HepG2 (cell line): ENCODE measurements around the gene MRNIP. TPM values are rescaled to one million over a fixed set of nuclear protein-coding genes. Genes with fewer than 3 reads are reported as not detected.

Experiments used
- AGO1 ChIP-seq: fragments of 200-400 bp; formaldehyde crosslinking; IDR thresholded peaks from 2 replicates; pipeline ENCODE4 v1.6.1; 2017; ENCODE audit warnings: mild to moderate bottlenecking, low read depth, low read length, moderate library complexity; ENCODE audit not compliant: poor library complexity, severe bottlenecking
- HCFC1 ChIP-seq: fragments of 150-350 bp; IDR thresholded peaks from 2 replicates; pipeline ENCODE4 v1.6.1; 2014; ENCODE audit warnings: low read depth, low read length
- KDM2A ChIP-seq: sonication (generic); formaldehyde crosslinking; IDR thresholded peaks from 2 replicates; pipeline ENCODE4 v1.4.0; 2020; ENCODE audit warnings: low read depth, missing genetic modification reagents, borderline replicate concordance
- MYC ChIP-seq: sonication (generic); formaldehyde crosslinking; IDR thresholded peaks from 2 replicates; pipeline ENCODE4 v1.9.0; 2021; ENCODE audit warnings: missing genetic modification reagents, borderline replicate concordance
- POGZ ChIP-seq: sonication (generic); formaldehyde crosslinking; IDR thresholded peaks from 2 replicates; pipeline ENCODE4 v1.4.0; 2020; ENCODE audit warnings: mild to moderate bottlenecking, missing genetic modification reagents
- SPEN ChIP-seq: sonication (generic); formaldehyde crosslinking; IDR thresholded peaks from 2 replicates; pipeline ENCODE4 v1.5.1; 2020; ENCODE audit warnings: low read depth, mild to moderate bottlenecking, missing genetic modification reagents
- ZFX ChIP-seq: sonication (generic); formaldehyde crosslinking; IDR thresholded peaks from 2 replicates; pipeline ENCODE4 v1.4.0; 2020; ENCODE audit warnings: mild to moderate bottlenecking, low read depth, missing genetic modification reagents, moderate library complexity
- ZNF776 ChIP-seq: sonication (generic); formaldehyde crosslinking; IDR thresholded peaks from 2 replicates; pipeline ENCODE4 v1.4.0; 2020; ENCODE audit warnings: mild to moderate bottlenecking, missing genetic modification reagents
- ZSCAN31 ChIP-seq: sonication (generic); formaldehyde crosslinking; IDR thresholded peaks from 2 replicates; pipeline ENCODE4 v1.5.0; 2020; ENCODE audit warnings: low read depth, mild to moderate bottlenecking, missing genetic modification reagents
- polyA plus RNA-seq, 8 experiments: library from polyadenylated mRNA; depleted of rRNA in 3 of 8; stranded (reverse) in 7 of 8; unstranded in 1 of 8; fragments of >200 nt; fragmentation: Illumina TruSeq in 4 of 8; extraction: Trizol in 4 of 8; gene quantifications; 2 replicates each; pipeline versions ENCODE4 v1.2.1 to v1.2.3, GENCODE V29; 2011 to 2016; ENCODE audit warnings: low read depth in 4 of 8, missing spikeins in 1 of 8, mixed read lengths in 1 of 8; ENCODE audit not compliant: insufficient read depth in 1 of 8
- total RNA-seq, 5 experiments: library from RNA; depleted of rRNA; stranded (reverse); fragments of >200 nt; fragmentation: Illumina TruSeq; extraction: Trizol; gene quantifications; 2 replicates each; pipeline ENCODE4 v1.2.3, GENCODE V29; 2016; ENCODE audit warnings: low read depth in 1 of 5
- TF ChIP-seq, protein P1 (sequence below): sonication (generic); formaldehyde crosslinking; IDR thresholded peaks from 2 replicates; pipeline ENCODE4 v1.5.0; 2020; ENCODE audit warnings: mild to moderate bottlenecking, missing genetic modification reagents, borderline replicate concordance
- TF ChIP-seq, protein P2 (sequence below): sonication (generic); formaldehyde crosslinking; IDR thresholded peaks from 2 replicates; pipeline ENCODE4 v1.5.1; 2020; ENCODE audit warnings: missing genetic modification reagents, mild to moderate bottlenecking, borderline replicate concordance
- TF ChIP-seq, protein P3 (sequence below): sonication (generic); formaldehyde crosslinking; IDR thresholded peaks from 2 replicates; pipeline ENCODE4 v1.8.1; 2023; ENCODE audit warnings: mild to moderate bottlenecking, inconsistent platforms, moderate library complexity, missing genetic modification reagents, borderline replicate concordance
- TF ChIP-seq, protein P4 (sequence below): sonication (generic); formaldehyde crosslinking; IDR thresholded peaks from 2 replicates; pipeline ENCODE4 v1.4.0; 2020; ENCODE audit warnings: missing genetic modification reagents, mild to moderate bottlenecking, borderline replicate concordance

The MRNIP gene
- total and polyA plus RNA-seq, 2 of the 13 experiments (the other 11 are each of a cell fraction or from before 2014, with no cell fraction given), result 15.5 to 34.1 TPM

DNA sequence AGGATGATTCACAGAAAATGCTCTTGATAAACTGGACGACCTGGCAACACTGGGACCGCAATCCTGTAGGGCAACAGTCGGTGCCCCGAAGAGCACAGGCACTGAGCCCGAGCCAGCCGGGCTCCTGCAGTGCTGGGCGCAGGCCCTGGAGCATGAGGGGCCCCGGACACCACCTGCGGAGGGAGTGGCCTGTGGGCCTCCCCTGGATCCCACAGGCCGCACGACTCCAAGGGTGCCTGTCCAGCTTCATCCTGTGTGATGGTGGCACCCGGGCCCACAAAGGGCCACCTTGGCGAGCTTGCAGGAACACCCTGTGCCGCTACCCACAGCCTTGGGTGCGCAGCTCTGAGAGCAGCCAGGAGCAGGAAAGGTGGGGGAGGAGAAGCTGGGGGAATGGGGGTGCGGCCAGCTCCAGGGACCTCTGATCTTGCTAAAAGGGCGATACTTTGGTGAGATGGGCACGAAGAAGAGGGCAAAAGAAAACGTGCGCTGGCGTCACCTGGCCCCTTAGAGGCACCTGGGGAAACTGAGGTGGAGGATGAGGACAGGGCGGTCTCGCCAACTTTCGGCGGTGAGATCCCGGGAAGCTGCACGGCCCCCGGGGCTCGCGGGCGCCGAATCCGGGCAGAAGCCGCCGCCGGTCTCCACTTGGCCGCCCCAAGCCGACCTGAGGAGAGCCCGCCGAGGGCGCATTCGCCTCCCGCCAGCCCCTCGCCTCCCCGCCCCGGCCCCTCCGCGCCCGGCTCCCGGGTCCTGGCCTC lies 48.4 kb upstream of the MRNIP start (continued):
- TF ChIP-seq, protein P1, sequence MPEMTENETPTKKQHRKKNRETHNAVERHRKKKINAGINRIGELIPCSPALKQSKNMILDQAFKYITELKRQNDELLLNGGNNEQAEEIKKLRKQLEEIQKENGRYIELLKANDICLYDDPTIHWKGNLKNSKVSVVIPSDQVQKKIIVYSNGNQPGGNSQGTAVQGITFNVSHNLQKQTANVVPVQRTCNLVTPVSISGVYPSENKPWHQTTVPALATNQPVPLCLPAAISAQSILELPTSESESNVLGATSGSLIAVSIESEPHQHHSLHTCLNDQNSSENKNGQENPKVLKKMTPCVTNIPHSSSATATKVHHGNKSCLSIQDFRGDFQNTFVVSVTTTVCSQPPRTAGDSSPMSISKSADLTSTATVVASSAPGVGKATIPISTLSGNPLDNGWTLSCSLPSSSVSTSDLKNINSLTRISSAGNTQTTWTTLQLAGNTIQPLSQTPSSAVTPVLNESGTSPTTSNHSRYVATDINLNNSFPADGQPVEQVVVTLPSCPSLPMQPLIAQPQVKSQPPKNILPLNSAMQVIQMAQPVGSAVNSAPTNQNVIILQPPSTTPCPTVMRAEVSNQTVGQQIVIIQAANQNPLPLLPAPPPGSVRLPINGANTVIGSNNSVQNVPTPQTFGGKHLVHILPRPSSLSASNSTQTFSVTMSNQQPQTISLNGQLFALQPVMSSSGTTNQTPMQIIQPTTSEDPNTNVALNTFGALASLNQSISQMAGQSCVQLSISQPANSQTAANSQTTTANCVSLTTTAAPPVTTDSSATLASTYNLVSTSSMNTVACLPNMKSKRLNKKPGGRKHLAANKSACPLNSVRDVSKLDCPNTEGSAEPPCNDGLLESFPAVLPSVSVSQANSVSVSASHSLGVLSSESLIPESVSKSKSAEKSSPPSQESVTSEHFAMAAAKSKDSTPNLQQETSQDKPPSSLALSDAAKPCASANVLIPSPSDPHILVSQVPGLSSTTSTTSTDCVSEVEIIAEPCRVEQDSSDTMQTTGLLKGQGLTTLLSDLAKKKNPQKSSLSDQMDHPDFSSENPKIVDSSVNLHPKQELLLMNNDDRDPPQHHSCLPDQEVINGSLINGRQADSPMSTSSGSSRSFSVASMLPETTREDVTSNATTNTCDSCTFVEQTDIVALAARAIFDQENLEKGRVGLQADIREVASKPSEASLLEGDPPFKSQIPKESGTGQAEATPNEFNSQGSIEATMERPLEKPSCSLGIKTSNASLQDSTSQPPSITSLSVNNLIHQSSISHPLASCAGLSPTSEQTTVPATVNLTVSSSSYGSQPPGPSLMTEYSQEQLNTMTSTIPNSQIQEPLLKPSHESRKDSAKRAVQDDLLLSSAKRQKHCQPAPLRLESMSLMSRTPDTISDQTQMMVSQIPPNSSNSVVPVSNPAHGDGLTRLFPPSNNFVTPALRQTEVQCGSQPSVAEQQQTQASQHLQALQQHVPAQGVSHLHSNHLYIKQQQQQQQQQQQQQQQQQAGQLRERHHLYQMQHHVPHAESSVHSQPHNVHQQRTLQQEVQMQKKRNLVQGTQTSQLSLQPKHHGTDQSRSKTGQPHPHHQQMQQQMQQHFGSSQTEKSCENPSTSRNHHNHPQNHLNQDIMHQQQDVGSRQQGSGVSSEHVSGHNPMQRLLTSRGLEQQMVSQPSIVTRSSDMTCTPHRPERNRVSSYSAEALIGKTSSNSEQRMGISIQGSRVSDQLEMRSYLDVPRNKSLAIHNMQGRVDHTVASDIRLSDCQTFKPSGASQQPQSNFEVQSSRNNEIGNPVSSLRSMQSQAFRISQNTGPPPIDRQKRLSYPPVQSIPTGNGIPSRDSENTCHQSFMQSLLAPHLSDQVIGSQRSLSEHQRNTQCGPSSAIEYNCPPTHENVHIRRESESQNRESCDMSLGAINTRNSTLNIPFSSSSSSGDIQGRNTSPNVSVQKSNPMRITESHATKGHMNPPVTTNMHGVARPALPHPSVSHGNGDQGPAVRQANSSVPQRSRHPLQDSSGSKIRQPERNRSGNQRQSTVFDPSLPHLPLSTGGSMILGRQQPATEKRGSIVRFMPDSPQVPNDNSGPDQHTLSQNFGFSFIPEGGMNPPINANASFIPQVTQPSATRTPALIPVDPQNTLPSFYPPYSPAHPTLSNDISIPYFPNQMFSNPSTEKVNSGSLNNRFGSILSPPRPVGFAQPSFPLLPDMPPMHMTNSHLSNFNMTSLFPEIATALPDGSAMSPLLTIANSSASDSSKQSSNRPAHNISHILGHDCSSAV, result no peak
- TF ChIP-seq POGZ (CRISPR knock-in tag), result 0 out of 2 replicates have a peak, but pooled peaks have one; percentile 21
- TF ChIP-seq SPEN (CRISPR knock-in tag), result 0 out of 2 replicates have a peak, but pooled peaks have one; percentile 2
- peak; percentile 38; the same call in 1 of the 2 replicates for TF ChIP-seq KDM2A
- no peak for TF ChIP-seq HCFC1
- TF ChIP-seq, protein P2, sequence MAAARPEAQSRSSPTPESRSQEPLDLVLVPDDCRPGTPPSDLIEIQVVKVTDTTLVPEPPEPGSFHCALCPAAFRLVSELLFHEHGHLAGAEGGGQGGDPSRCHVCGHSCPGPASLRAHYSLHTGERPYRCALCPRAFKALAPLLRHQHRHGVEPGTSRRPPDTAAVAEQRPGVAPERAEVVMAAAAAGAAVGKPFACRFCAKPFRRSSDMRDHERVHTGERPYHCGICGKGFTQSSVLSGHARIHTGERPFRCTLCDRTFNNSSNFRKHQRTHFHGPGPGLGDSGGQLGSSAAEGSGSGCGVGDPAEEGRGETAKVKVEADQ, result no peak
- peak; percentile 73 for TF ChIP-seq ZFX (CRISPR knock-in tag)
- TF ChIP-seq, protein P3, sequence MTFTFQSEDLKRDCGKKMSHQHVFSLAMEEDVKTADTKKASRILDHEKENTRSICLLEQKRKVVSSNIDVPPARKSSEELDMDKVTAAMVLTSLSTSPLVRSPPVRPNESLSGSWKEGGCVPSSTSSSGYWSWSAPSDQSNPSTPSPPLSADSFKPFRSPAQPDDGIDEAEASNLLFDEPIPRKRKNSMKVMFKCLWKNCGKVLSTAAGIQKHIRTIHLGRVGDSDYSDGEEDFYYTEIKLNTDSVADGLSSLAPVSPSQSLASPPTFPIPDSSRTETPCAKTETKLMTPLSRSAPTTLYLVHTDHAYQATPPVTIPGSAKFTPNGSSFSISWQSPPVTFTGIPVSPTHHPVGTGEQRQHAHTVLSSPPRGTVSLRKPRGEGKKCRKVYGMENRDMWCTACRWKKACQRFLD (CRISPR knock-in tag), result 0 out of 2 replicates have a peak, but pooled peaks have one; percentile 38
- TF ChIP-seq, protein P4, sequence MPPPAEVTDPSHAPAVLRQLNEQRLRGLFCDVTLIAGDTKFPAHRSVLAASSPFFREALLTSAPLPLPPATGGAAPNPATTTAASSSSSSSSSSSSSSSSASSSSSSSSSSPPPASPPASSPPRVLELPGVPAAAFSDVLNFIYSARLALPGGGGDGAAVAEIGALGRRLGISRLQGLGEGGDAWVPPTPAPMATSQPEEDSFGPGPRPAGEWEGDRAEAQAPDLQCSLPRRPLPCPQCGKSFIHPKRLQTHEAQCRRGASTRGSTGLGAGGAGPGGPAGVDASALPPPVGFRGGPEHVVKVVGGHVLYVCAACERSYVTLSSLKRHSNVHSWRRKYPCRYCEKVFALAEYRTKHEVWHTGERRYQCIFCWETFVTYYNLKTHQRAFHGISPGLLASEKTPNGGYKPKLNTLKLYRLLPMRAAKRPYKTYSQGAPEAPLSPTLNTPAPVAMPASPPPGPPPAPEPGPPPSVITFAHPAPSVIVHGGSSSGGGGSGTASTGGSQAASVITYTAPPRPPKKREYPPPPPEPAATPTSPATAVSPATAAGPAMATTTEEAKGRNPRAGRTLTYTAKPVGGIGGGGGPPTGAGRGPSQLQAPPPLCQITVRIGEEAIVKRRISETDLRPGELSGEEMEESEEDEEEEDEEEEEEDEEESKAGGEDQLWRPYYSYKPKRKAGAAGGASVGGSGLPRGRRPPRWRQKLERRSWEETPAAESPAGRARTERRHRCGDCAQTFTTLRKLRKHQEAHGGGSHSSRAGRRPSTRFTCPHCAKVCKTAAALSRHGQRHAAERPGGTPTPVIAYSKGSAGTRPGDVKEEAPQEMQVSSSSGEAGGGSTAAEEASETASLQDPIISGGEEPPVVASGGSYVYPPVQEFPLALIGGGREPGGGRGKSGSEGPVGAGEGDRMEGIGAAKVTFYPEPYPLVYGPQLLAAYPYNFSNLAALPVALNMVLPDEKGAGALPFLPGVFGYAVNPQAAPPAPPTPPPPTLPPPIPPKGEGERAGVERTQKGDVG (CRISPR knock-in tag), result 0 out of 2 replicates have a peak, but pooled peaks have one; percentile 22
- 0 out of 2 replicates have a peak, but pooled peaks have one; percentile 16 for TF ChIP-seq ZSCAN31 (CRISPR knock-in tag)
- TF ChIP-seq AGO1, result peak; percentile 49
- 0 out of 2 replicates have a peak, but pooled peaks have one; percentile 20 for TF ChIP-seq MYC (CRISPR knock-in tag)
- 0 out of 2 replicates have a peak, but pooled peaks have one; percentile 48 for TF ChIP-seq ZNF776 (CRISPR knock-in tag)
